ENCODE measurements around the gene ANAPC2. TPM values are rescaled to one million over a fixed set of nuclear protein-coding genes. Genes with fewer than 3 reads are reported as not detected.

The ANAPC2 gene
- total RNA-seq, 2 donors from 2014 or later: 32.5 to 64.5 TPM

GRCh38 chr9:137234758-137235423 is 46.5 kb upstream of the ANAPC2 start:
- peaks cover 4% of the 10 kb centered on the region for H3K27me3 ChIP-seq (replicated peaks; ENCODE audit: insufficient read depth)
- no peaks in the 10 kb centered on the region for H3K36me3 ChIP-seq
- WGBS: 75% methylated on average over 17 of the region's 18 CpGs

GRCh38 chr9:137234055-137234697 is 45.8 kb upstream of the ANAPC2 start:
- H3K4me3 ChIP-seq: no peak overlapping the region
- no peaks in the 10 kb centered on the region for H3K36me3 ChIP-seq
- H3K27me3 ChIP-seq (replicated peaks; ENCODE audit: insufficient read depth): peaks cover 4% of the 10 kb centered on the region
- WGBS: 58% methylated on average over 31 of the region's 40 CpGs
- peaks cover 26% of the 10 kb centered on the region for H3K4me1 ChIP-seq (replicated peaks)
- H3K27ac ChIP-seq: no peak overlapping the region
- intact Hi-C loops (cut with DNase I): no loop called here
- DNase-seq (ENCODE audit: low spot score): no peak
- H3K9me3 ChIP-seq: no peaks in the 10 kb centered on the region
- TF ChIP-seq CTCF (IDR thresholded peaks at IDR 0.05) (no peak), POLR2A (IDR thresholded peaks at IDR 0.05) (no peak), POLR2AphosphoS5 (IDR thresholded peaks at IDR 0.05) (no peak)

More at GRCh38 chr9:137234758-137235423, 46.5 kb upstream of the ANAPC2 start:
- DNase-seq (ENCODE audit: low spot score): no peak
- H3K9me3 ChIP-seq: no peaks in the 10 kb centered on the region
- no peak overlapping the region for H3K27ac ChIP-seq
- no peak overlapping the region for H3K4me3 ChIP-seq
- TF ChIP-seq POLR2A (IDR thresholded peaks at IDR 0.05) (no peak), POLR2AphosphoS5 (IDR thresholded peaks at IDR 0.05) (no peak), CTCF (IDR thresholded peaks at IDR 0.05) (no peak)
- H3K4me1 ChIP-seq (replicated peaks): peaks cover 29% of the 10 kb centered on the region
- intact Hi-C loops (cut with DNase I): loop anchor here (5.0 kb wide), 1 partner anchor 113 kb away; no protein-coding TSS in a partner anchor

GRCh38 chr9:137233143-137233980 is 45.0 kb upstream of the ANAPC2 start:
- intact Hi-C loops (cut with DNase I): no loop called here
- peaks cover 4% of the 10 kb centered on the region for H3K27me3 ChIP-seq (replicated peaks; ENCODE audit: insufficient read depth)
- no peak for TF ChIP-seq POLR2A (IDR thresholded peaks at IDR 0.05)
- TF ChIP-seq POLR2AphosphoS5 (IDR thresholded peaks at IDR 0.05): no peak
- no peak for TF ChIP-seq CTCF (IDR thresholded peaks at IDR 0.05)

GRCh38 chr9:137232510-137232909 is 44.1 kb upstream of the ANAPC2 start:
- no peaks in the 10 kb centered on the region for H3K9me3 ChIP-seq
- no peak overlapping the region for H3K4me3 ChIP-seq
- no peak for DNase-seq (ENCODE audit: low spot score)
- peaks cover 4% of the 10 kb centered on the region for H3K27me3 ChIP-seq (replicated peaks; ENCODE audit: insufficient read depth)
- intact Hi-C loops (cut with DNase I): no loop called here
- 69% methylated on average over 22 of the region's 24 CpGs for WGBS
- H3K36me3 ChIP-seq: no peaks in the 10 kb centered on the region
- peaks cover 20% of the 10 kb centered on the region for H3K4me1 ChIP-seq (replicated peaks)
- TF ChIP-seq POLR2AphosphoS5 (IDR thresholded peaks at IDR 0.05) (no peak), POLR2A (IDR thresholded peaks at IDR 0.05) (no peak), CTCF (IDR thresholded peaks at IDR 0.05) (no peak)
- no peak overlapping the region for H3K27ac ChIP-seq

More at GRCh38 chr9:137233143-137233980, 45.0 kb upstream of the ANAPC2 start:
- WGBS: 68% methylated on average over 40 of the region's 40 CpGs
- no peaks in the 10 kb centered on the region for H3K9me3 ChIP-seq
- no peak overlapping the region for H3K27ac ChIP-seq
- H3K4me1 ChIP-seq (replicated peaks): peaks cover 23% of the 10 kb centered on the region
- H3K4me3 ChIP-seq: no peak overlapping the region
- no peak for DNase-seq (ENCODE audit: low spot score)
- H3K36me3 ChIP-seq: no peaks in the 10 kb centered on the region

All from prostate gland (tissue), 2 donors.